Measurements from ENCODE around the gene TAF4. TPM values are rescaled to one million over a fixed set of nuclear protein-coding genes. Genes with fewer than 3 reads are reported as not detected.

TAF4 gene, protein sequence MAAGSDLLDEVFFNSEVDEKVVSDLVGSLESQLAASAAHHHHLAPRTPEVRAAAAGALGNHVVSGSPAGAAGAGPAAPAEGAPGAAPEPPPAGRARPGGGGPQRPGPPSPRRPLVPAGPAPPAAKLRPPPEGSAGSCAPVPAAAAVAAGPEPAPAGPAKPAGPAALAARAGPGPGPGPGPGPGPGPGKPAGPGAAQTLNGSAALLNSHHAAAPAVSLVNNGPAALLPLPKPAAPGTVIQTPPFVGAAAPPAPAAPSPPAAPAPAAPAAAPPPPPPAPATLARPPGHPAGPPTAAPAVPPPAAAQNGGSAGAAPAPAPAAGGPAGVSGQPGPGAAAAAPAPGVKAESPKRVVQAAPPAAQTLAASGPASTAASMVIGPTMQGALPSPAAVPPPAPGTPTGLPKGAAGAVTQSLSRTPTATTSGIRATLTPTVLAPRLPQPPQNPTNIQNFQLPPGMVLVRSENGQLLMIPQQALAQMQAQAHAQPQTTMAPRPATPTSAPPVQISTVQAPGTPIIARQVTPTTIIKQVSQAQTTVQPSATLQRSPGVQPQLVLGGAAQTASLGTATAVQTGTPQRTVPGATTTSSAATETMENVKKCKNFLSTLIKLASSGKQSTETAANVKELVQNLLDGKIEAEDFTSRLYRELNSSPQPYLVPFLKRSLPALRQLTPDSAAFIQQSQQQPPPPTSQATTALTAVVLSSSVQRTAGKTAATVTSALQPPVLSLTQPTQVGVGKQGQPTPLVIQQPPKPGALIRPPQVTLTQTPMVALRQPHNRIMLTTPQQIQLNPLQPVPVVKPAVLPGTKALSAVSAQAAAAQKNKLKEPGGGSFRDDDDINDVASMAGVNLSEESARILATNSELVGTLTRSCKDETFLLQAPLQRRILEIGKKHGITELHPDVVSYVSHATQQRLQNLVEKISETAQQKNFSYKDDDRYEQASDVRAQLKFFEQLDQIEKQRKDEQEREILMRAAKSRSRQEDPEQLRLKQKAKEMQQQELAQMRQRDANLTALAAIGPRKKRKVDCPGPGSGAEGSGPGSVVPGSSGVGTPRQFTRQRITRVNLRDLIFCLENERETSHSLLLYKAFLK
- polyA plus RNA-seq (10.2 and 26.4 TPM in 2 replicates), polyA minus RNA-seq (16.6 and 17.3 TPM in 2 replicates)

DNA sequence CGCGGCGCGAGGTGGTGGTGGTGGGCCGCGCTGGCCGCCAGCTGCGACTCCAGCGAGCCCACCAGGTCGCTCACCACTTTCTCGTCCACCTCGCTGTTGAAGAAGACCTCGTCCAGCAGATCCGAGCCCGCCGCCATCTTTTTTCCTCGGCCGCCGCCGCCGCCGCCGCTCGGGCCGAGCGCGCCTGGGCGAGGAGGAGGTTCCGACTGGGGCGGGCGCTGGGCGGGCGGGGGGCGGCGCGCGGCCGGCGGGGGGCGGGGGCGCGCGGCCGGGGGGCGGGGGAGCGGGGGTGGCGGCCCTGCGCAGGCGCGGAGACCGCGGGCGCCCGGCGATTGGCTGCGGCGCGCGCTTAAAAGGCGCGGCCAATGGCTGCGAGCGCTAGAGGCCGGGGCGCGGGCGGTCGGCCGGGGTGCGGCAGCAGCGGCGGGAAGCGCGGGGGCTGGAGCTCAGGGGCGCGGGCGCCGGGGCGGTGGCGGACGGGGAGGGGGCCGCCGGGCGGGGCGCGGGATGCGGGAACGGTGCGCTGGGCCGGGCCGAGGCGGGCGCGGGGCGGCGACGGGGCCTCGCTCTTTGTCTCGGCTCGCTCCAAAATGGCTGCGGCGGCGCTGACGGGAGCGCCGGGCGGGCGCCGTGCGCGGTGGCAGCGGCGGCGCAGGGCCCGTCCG, at the start of gene TAF4:
Gene TAF4, minus strand, starts transcription at position 208 of the 665 bp plus-strand sequence. Its CDS starts 71 bp downstream, at position 137.
- Histone ChIP-seq H3K27me3 (ENCODE audit: insufficient read depth, low read depth, low read length) (no peaks in the 10 kb centered on the region), H4K20me1 (ENCODE audit: insufficient read depth) (peaks cover 19% of the 10 kb centered on the region), H3K9me3 (ENCODE audit: low read length) (no peaks in the 10 kb centered on the region), H3K9ac (ENCODE audit: low read length) (peak within 1 kb of the TSS; percentile 85), H3K4me3 (ENCODE audit: low read length) (peak within 1 kb of the TSS; percentile 79), H3K9me2 (ENCODE audit: insufficient read depth, low read length) (no peaks in the 10 kb centered on the region), H3K79me2 (replicated peaks; ENCODE audit: insufficient read depth, low read length) (peaks cover 36% of the 10 kb centered on the region), H2AFZ (ENCODE audit: low read depth, low read length) (peak within 1 kb of the TSS; percentile 40), H3K36me3 (ENCODE audit: insufficient read depth, low read length) (no peaks in the 10 kb centered on the region), H3K4me2 (ENCODE audit: low read length) (peak within 1 kb of the TSS; percentile 91), H3F3A (ENCODE audit: insufficient read depth, low read length, poor library complexity, severe bottlenecking) (no peaks in the 10 kb centered on the region), H3K27ac (ENCODE audit: low read length) (peak within 1 kb of the TSS; percentile 89)
- TF ChIP-seq SMC3 (conservative IDR thresholded peaks at IDR 0.05; ENCODE audit: poor library complexity) (no peak), RAD21 (conservative IDR thresholded peaks at IDR 0.05) (peak; percentile 26), EP300 (conservative IDR thresholded peaks at IDR 0.05; ENCODE audit: poor library complexity, severe bottlenecking) (no peak), MXI1 (conservative IDR thresholded peaks at IDR 0.05; ENCODE audit: poor library complexity, severe bottlenecking) (peak; percentile 59), EZH2 (IDR thresholded peaks at IDR 0.05; ENCODE audit: borderline replicate concordance, insufficient read depth, low read length, poor library complexity, severe bottlenecking) (no peak), POLR2AphosphoS5 (IDR thresholded peaks at IDR 0.05) (peak; percentile 78), TAF1 (IDR thresholded peaks at IDR 0.05; ENCODE audit: low read depth) (peak; percentile 81)
- TF ChIP-seq, protein P1, sequence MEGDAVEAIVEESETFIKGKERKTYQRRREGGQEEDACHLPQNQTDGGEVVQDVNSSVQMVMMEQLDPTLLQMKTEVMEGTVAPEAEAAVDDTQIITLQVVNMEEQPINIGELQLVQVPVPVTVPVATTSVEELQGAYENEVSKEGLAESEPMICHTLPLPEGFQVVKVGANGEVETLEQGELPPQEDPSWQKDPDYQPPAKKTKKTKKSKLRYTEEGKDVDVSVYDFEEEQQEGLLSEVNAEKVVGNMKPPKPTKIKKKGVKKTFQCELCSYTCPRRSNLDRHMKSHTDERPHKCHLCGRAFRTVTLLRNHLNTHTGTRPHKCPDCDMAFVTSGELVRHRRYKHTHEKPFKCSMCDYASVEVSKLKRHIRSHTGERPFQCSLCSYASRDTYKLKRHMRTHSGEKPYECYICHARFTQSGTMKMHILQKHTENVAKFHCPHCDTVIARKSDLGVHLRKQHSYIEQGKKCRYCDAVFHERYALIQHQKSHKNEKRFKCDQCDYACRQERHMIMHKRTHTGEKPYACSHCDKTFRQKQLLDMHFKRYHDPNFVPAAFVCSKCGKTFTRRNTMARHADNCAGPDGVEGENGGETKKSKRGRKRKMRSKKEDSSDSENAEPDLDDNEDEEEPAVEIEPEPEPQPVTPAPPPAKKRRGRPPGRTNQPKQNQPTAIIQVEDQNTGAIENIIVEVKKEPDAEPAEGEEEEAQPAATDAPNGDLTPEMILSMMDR (IDR thresholded peaks at IDR 0.05; ENCODE audit: poor library complexity, severe bottlenecking): no peak
- TF ChIP-seq, protein P2, sequence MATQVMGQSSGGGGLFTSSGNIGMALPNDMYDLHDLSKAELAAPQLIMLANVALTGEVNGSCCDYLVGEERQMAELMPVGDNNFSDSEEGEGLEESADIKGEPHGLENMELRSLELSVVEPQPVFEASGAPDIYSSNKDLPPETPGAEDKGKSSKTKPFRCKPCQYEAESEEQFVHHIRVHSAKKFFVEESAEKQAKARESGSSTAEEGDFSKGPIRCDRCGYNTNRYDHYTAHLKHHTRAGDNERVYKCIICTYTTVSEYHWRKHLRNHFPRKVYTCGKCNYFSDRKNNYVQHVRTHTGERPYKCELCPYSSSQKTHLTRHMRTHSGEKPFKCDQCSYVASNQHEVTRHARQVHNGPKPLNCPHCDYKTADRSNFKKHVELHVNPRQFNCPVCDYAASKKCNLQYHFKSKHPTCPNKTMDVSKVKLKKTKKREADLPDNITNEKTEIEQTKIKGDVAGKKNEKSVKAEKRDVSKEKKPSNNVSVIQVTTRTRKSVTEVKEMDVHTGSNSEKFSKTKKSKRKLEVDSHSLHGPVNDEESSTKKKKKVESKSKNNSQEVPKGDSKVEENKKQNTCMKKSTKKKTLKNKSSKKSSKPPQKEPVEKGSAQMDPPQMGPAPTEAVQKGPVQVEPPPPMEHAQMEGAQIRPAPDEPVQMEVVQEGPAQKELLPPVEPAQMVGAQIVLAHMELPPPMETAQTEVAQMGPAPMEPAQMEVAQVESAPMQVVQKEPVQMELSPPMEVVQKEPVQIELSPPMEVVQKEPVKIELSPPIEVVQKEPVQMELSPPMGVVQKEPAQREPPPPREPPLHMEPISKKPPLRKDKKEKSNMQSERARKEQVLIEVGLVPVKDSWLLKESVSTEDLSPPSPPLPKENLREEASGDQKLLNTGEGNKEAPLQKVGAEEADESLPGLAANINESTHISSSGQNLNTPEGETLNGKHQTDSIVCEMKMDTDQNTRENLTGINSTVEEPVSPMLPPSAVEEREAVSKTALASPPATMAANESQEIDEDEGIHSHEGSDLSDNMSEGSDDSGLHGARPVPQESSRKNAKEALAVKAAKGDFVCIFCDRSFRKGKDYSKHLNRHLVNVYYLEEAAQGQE (IDR thresholded peaks at IDR 0.05; ENCODE audit: borderline replicate concordance): peak; percentile 83
